Transverse colon (tissue), 3 donors: ENCODE results near the gene ZNF512B.

Experiments used
- EP300 ChIP-seq: sonication (generic); formaldehyde crosslinking; IDR thresholded peaks from one replicate; pipeline ENCODE4 v1.6.1; 2017; ENCODE audit warnings: antibody characterized with exemption, low read depth
- TF ChIP-seq, protein P1 (sequence below), 5 experiments: fragments of 200-600 bp in 3 of 5; fragments of 450-650 bp in 2 of 5; sonication (generic) in 3 of 5; IDR thresholded peaks; 1 replicate in 2 of 5; 2 replicates in 3 of 5; pipeline ENCODE4 v1.5.1; 2016 to 2017; ENCODE audit warnings: antibody characterized with exemption in 5 of 5, inconsistent platforms in 3 of 5, mild to moderate bottlenecking in 2 of 5, moderate library complexity in 1 of 5

DNA sequence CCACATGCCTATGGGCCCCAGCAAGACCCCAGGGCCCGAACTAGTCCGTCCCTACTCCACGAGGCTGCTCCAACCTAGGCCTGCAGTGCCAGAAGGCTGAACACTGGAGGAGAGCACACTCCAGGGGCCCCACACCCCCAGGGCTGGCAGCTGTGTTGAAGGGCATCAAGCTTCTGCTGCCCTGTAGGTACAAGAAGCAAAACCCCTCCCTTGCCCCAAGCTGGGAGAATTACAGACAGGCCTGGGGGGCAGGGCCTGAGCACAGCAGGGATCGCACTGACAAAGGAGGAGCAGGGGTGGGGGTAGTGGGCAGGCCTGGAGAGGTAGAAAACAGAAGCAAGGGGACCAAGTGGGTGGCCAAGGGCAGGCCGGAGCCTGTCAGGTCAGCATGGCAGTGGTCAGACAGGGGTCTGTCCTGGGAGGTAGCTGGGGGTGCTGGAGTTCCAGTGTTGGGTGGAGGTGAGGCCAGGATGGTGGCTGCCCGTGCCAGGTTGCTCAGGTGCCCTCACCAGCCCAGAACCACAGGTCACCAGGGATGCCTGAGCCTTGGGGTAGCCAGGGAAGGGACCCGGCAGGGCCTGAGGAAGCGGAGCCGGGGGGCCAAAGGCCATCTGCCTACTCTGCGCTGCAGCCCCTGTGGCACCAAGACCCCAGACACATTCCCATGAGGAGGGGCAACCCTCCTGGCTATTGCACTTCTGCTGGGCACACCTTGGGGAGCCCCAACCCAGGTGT, 10.6 kb downstream of the ZNF512B start:
- TF ChIP-seq, protein P1, sequence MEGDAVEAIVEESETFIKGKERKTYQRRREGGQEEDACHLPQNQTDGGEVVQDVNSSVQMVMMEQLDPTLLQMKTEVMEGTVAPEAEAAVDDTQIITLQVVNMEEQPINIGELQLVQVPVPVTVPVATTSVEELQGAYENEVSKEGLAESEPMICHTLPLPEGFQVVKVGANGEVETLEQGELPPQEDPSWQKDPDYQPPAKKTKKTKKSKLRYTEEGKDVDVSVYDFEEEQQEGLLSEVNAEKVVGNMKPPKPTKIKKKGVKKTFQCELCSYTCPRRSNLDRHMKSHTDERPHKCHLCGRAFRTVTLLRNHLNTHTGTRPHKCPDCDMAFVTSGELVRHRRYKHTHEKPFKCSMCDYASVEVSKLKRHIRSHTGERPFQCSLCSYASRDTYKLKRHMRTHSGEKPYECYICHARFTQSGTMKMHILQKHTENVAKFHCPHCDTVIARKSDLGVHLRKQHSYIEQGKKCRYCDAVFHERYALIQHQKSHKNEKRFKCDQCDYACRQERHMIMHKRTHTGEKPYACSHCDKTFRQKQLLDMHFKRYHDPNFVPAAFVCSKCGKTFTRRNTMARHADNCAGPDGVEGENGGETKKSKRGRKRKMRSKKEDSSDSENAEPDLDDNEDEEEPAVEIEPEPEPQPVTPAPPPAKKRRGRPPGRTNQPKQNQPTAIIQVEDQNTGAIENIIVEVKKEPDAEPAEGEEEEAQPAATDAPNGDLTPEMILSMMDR (IDR thresholded peaks at IDR 0.05): no peak
- TF ChIP-seq EP300: no peak
